SU-DHL-6 (cell line): ENCODE data around the gene ARHGEF16.

Experiments
- H2AFZ ChIP-seq: fragments of 200-600 bp; sonication (generic); 2 replicates; pipeline ENCODE4 v1.6.1; 2014; ENCODE audit warnings: low read depth, mild to moderate bottlenecking, moderate library complexity, mixed read lengths, antibody characterized with exemption, low read length; ENCODE audit not compliant: severe bottlenecking
- H3F3A ChIP-seq: fragments of 200-600 bp; shearing (Covaris generic); 2 replicates; pipeline ENCODE4 v1.6.0; 2016; ENCODE audit warnings: antibody characterized with exemption, mild to moderate bottlenecking; ENCODE audit not compliant: insufficient read depth
- H3K27ac ChIP-seq: fragments of 200-600 bp; sonication (generic); 2 replicates; pipeline ENCODE4 v1.5.1; 2016; ENCODE audit warnings: low read depth, mild to moderate bottlenecking, low read length, moderate library complexity, mixed read lengths
- H3K27me3 ChIP-seq: fragments of 200-600 bp; sonication (generic), shearing (Covaris generic); 2 replicates; pipeline ENCODE4 v1.6.0; 2014; ENCODE audit warnings: mild to moderate bottlenecking, low read length
- H3K36me3 ChIP-seq: fragments of 200-600 bp; sonication (generic); 2 replicates; pipeline ENCODE4 v1.6.1; 2014; ENCODE audit warnings: mild to moderate bottlenecking, low read length, mixed read lengths
- H3K4me2 ChIP-seq: fragments of 300-600, 200-600 bp; shearing (Covaris generic), sonication (generic); 2 replicates; pipeline ENCODE4 v1.6.0; 2014; ENCODE audit warnings: low read length, low read depth, mild to moderate bottlenecking; ENCODE audit not compliant: poor library complexity, severe bottlenecking
- H3K4me3 ChIP-seq: fragments of 200-600 bp; sonication (generic); 2 replicates; pipeline ENCODE4 v1.5.1; 2014; ENCODE audit warnings: antibody characterized with exemption, low read length, mild to moderate bottlenecking, mixed read lengths; ENCODE audit not compliant: insufficient read depth, poor library complexity, severe bottlenecking
- H3K79me2 ChIP-seq: fragments of 200-600 bp; sonication (generic); 2 replicates; pipeline ENCODE4 v1.6.1; 2014; ENCODE audit warnings: mild to moderate bottlenecking, low read length, moderate library complexity; ENCODE audit not compliant: insufficient read depth
- H3K9ac ChIP-seq: fragments of 200-600 bp; sonication (generic); 2 replicates; pipeline ENCODE4 v1.7.0; 2014; ENCODE audit warnings: mild to moderate bottlenecking, low read length
- H3K9me2 ChIP-seq: fragments of 200-600 bp; sonication (generic); replicated peaks from 2 replicates; pipeline ENCODE4 v1.6.1; 2014; ENCODE audit warnings: low read length; ENCODE audit not compliant: insufficient read depth
- H3K9me3 ChIP-seq: fragments of 200-600 bp; sonication (generic); 2 replicates; pipeline ENCODE4 v1.6.1; 2014; ENCODE audit warnings: low read length, mixed read lengths; ENCODE audit not compliant: insufficient read depth
- H4K20me1 ChIP-seq: fragments of 200-600 bp; sonication (generic); 2 replicates; pipeline ENCODE4 v1.6.1; 2014; ENCODE audit warnings: low read depth, mild to moderate bottlenecking, antibody characterized with exemption, low read length, moderate library complexity, mixed read lengths
- EZH2phosphoT487 ChIP-seq: fragments of 200-600 bp; sonication (generic), shearing (Covaris generic); conservative IDR thresholded peaks from 2 replicates; pipeline ENCODE4 v1.6.1; 2018; ENCODE audit warnings: mild to moderate bottlenecking, antibody characterized with exemption, low read length, moderate library complexity, mixed read lengths
- TF ChIP-seq, protein P1 (sequence below): fragments of 200-600 bp; sonication (generic); IDR thresholded peaks from one replicate; pipeline ENCODE4 v1.5.1; 2017; ENCODE audit warnings: antibody characterized with exemption, mild to moderate bottlenecking, low read length, moderate library complexity; ENCODE audit not compliant: insufficient read depth, poor library complexity, severe bottlenecking

The ARHGEF16 gene

DNA sequence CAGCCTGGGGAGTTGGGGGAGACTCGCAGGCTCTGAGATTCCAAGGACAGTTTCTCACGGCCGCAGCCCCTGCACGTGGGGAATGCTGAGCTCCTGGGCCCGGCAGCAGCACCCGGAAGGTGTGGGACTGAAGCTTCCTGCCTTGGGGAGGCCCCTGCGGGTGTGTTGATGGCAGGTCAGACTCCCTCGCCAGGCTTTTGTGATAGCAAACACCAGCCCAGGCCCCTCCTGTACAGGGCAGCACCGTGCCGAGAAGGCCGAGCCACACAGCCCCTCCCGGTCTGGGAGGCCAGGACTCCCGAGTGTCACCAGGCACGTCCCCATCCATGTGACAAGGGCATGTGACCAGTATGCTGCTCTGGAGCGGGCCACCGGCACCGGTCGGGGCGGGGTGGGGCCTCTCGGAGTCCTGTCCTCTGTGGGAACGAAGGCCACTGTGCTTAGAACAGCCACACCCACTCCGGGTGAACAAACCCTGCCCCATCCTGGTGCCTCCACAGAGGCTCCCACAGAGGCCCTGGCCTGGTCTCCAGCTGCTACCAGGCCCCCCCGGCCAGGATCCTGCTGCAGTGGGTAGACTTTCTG lies 31.1 kb upstream of the ARHGEF16 start:
- no peak overlapping the region for H2AFZ ChIP-seq
- no peak for TF ChIP-seq EZH2phosphoT487
- TF ChIP-seq, protein P1, sequence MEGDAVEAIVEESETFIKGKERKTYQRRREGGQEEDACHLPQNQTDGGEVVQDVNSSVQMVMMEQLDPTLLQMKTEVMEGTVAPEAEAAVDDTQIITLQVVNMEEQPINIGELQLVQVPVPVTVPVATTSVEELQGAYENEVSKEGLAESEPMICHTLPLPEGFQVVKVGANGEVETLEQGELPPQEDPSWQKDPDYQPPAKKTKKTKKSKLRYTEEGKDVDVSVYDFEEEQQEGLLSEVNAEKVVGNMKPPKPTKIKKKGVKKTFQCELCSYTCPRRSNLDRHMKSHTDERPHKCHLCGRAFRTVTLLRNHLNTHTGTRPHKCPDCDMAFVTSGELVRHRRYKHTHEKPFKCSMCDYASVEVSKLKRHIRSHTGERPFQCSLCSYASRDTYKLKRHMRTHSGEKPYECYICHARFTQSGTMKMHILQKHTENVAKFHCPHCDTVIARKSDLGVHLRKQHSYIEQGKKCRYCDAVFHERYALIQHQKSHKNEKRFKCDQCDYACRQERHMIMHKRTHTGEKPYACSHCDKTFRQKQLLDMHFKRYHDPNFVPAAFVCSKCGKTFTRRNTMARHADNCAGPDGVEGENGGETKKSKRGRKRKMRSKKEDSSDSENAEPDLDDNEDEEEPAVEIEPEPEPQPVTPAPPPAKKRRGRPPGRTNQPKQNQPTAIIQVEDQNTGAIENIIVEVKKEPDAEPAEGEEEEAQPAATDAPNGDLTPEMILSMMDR: no peak
- no peaks in the 10 kb centered on the region for H3K36me3 ChIP-seq

DNA sequence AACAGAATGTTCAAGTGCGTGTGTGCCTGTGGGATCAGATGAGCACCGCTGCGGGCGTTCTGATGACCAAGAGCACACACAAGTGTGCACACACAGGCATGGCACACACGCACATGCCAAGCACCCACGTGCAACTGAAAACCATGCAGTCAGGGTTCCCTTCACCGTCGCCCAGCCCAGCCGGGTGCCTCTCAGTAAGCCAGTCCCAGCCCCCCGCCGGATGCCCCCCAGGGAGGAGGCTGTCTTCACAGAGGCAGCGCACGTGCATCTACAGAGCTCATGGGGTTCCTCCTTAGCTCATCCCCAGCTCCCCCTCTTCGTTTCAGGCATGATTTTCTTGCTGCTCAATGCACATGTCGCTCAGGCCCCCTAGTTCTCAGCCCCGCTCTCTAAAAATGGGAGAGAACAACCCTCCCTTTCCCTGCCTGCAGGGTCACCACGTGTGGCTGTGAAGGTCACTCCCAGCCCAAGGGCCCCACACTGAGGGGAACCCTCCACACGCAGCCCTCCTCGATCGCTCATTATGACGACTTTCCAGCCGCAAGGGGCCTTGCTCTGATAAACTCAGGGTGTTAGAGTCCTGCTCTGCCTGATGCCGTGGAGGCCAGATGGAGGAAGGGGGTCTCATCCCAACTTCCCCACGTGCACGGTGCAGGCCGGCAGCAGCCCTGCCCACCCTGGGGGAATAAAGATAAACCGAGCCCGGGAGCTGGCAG lies 30.4 kb upstream of the ARHGEF16 start:
- Histone ChIP-seq H3K4me2 (no peak overlapping the region), H3K9me3 (no peaks in the 10 kb centered on the region), H3K27me3 (no peaks in the 10 kb centered on the region)

More for the DNA sequence above, 31.1 kb upstream of the ARHGEF16 start:
- no peaks in the 10 kb centered on the region for H4K20me1 ChIP-seq
- H3K9me2 ChIP-seq: no peaks in the 10 kb centered on the region
- no peaks in the 10 kb centered on the region for H3K9me3 ChIP-seq
- no peak overlapping the region for H3K4me2 ChIP-seq
- H3K4me3 ChIP-seq: no peak overlapping the region
- no peaks in the 10 kb centered on the region for H3K79me2 ChIP-seq
- H3K27me3 ChIP-seq: no peaks in the 10 kb centered on the region
- H3F3A ChIP-seq: no peaks in the 10 kb centered on the region
- no peak overlapping the region for H3K27ac ChIP-seq
- H3K9ac ChIP-seq: no peak overlapping the region

DNA sequence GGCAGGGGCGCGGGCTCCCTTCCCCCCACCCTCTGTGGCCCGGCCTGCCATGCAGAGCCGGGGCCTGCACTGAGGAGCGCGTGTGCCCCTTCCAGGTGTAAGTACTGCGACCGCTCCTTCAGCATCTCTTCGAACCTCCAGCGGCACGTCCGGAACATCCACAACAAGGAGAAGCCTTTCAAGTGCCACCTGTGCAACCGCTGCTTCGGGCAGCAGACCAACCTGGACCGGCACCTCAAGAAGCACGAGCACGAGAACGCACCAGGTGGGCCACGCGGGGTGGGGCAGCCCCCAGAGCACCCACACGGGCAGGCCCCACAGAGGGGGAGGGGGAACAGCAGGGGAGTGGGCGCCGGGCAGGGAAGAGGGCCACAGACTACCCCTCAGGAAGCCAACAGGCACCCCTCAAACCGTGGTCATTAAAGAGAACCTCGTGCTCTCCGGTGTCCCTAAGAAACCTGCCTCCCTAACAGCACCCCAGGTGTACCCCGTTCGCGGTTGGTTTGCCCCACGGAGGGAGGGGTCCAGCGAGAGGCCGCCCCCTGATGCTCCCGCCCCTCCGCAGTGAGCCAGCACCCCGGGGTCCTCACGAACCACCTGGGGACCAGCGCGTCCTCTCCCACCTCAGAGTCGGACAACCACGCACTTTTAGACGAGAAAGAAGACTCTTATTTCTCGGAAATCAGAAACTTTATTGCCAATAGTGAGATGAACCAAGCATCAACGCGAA lies 28.8 kb upstream of the ARHGEF16 start:
- Histone ChIP-seq H3K27ac (no peak overlapping the region), H2AFZ (no peak overlapping the region), H3K9me3 (no peaks in the 10 kb centered on the region), H3K79me2 (no peaks in the 10 kb centered on the region), H4K20me1 (no peaks in the 10 kb centered on the region), H3K27me3 (no peaks in the 10 kb centered on the region), H3K4me3 (no peak overlapping the region), H3K9ac (no peak overlapping the region), H3K4me2 (no peak overlapping the region), H3K9me2 (no peaks in the 10 kb centered on the region), H3K36me3 (no peaks in the 10 kb centered on the region), H3F3A (no peaks in the 10 kb centered on the region)
- TF ChIP-seq EZH2phosphoT487: no peak
- TF ChIP-seq, protein P1: no peak

More for the DNA sequence above, 30.4 kb upstream of the ARHGEF16 start:
- Histone ChIP-seq H3K36me3 (no peaks in the 10 kb centered on the region), H4K20me1 (no peaks in the 10 kb centered on the region), H3K27ac (no peak overlapping the region), H3K4me3 (no peak overlapping the region), H3K9ac (no peak overlapping the region), H3K9me2 (no peaks in the 10 kb centered on the region), H3F3A (no peaks in the 10 kb centered on the region), H2AFZ (no peak overlapping the region), H3K79me2 (no peaks in the 10 kb centered on the region)
- TF ChIP-seq EZH2phosphoT487: no peak
- TF ChIP-seq, protein P1: no peak
